ENCODE measurements around the gene MTO1. TPM values are rescaled to one million over a fixed set of nuclear protein-coding genes. Genes with fewer than 3 reads are reported as not detected.

Gene MTO1
- total RNA-seq, 1 donor from 2014 or later = 26.5 TPM

DNA sequence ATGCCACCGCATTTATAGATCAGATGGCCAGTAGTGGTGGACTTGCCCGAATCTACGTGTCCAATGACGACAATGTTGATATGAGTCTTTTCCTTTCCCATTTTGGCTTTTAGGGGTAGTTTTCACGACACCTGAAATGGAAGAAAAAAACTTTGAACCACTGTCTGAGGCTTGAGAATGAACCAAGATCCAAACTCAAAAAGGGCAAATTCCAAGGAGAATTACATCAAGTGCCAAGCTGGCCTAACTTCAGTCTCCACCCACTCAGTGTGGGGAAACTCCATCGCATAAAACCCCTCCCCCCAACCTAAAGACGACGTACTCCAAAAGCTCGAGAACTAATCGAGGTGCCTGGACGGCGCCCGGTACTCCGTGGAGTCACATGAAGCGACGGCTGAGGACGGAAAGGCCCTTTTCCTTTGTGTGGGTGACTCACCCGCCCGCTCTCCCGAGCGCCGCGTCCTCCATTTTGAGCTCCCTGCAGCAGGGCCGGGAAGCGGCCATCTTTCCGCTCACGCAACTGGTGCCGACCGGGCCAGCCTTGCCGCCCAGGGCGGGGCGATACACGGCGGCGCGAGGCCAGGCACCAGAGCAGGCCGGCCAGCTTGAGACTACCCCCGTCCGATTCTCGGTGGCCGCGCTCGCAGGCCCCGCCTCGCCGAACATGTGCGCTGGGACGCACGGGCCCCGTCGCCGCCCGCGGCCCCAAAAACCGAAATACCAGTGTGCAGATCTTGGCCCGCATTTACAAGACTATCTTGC is 58.6 kb downstream of the MTO1 start:
- Mint-ChIP-seq H3K27ac (ENCODE audit: unreplicated experiment) (peak overlapping the region; percentile 99), H3K4me1 (peaks cover 55% of the 10 kb centered on the region), H3K4me3 (peak overlapping the region; percentile 94), H3K27me3 (ENCODE audit: low read depth) (peaks cover 41% of the 10 kb centered on the region), H3K9me3 (no peaks in the 10 kb centered on the region), H3K36me3 (ENCODE audit: low read depth) (peaks cover 49% of the 10 kb centered on the region)
- DNase-seq (ENCODE audit: low read depth, low spot score) = peak; percentile 49
- TF ChIP-seq, protein P1, sequence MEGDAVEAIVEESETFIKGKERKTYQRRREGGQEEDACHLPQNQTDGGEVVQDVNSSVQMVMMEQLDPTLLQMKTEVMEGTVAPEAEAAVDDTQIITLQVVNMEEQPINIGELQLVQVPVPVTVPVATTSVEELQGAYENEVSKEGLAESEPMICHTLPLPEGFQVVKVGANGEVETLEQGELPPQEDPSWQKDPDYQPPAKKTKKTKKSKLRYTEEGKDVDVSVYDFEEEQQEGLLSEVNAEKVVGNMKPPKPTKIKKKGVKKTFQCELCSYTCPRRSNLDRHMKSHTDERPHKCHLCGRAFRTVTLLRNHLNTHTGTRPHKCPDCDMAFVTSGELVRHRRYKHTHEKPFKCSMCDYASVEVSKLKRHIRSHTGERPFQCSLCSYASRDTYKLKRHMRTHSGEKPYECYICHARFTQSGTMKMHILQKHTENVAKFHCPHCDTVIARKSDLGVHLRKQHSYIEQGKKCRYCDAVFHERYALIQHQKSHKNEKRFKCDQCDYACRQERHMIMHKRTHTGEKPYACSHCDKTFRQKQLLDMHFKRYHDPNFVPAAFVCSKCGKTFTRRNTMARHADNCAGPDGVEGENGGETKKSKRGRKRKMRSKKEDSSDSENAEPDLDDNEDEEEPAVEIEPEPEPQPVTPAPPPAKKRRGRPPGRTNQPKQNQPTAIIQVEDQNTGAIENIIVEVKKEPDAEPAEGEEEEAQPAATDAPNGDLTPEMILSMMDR (conservative IDR thresholded peaks at IDR 0.05) = no peak

DNA sequence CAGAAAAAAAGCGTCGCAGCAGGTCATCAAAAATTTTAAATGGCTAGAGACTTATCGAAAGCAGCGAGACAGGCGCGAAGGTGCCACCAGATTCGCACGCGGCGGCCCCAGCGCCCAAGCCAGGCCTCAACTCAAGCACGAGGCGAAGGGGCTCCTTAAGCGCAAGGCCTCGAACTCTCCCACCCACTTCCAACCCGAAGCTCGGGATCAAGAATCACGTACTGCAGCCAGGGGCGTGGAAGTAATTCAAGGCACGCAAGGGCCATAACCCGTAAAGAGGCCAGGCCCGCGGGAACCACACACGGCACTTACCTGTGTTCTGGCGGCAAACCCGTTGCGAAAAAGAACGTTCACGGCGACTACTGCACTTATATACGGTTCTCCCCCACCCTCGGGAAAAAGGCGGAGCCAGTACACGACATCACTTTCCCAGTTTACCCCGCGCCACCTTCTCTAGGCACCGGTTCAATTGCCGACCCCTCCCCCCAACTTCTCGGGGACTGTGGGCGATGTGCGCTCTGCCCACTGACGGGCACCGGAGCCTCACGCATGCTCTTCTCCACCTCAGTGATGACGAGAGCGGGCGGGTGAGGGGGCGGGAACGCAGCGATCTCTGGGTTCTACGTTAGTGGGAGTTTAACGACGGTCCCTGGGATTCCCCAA is 59.3 kb downstream of the MTO1 start, which contains the start of gene EEF1A1:
TSS of gene EEF1A1 (minus strand) at position 345 of the 663 bp plus-strand sequence. CDS start 1,006 bp downstream, outside the sequence.
- peak; percentile 98 for DNase-seq (ENCODE audit: low read depth, low spot score)
- no peaks in the 10 kb centered on the region for H3K9me3 Mint-ChIP-seq
- peak within 1 kb of the TSS; percentile 94 for H3K4me3 Mint-ChIP-seq
- peaks cover 48% of the 10 kb centered on the region for H3K4me1 Mint-ChIP-seq
- H3K36me3 Mint-ChIP-seq (ENCODE audit: low read depth) = peaks cover 43% of the 10 kb centered on the region
- H3K27ac Mint-ChIP-seq (ENCODE audit: unreplicated experiment) = peak within 1 kb of the TSS; percentile 99
- H3K27me3 Mint-ChIP-seq (ENCODE audit: low read depth) = peaks cover 38% of the 10 kb centered on the region
- TF ChIP-seq, protein P1 (conservative IDR thresholded peaks at IDR 0.05) = no peak

DNA sequence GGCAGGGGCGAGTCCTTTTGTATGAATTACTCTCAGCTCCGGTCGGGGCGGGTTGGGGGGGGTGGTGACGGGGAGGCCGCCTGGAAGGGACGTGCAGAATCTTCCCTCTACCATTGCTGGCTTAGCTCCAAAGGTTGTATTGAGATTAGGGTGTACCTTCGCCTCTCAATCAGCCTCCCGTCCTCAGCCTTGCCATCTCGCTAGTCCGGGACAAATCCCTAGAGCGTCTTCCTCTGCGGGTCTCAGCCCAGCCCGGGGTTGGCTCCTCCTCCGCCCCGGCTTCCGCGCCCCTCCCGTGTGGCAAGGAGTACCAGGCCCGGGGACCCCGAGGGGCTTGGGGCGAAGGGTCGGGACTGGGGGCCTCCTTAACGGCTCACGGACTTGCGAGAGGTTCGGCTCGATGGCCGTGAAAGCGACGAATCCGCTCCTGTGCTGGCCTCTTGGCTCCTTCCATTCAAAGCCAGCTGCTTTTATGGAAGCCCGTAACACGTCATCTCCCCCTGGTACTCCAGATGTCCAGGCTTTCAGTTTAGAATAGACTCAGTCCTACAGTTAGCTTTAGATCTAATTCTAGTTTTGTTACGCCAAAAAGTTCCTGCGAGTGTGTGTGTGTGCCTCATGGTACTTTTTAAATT is 59.9 kb downstream of the MTO1 start:
- Mint-ChIP-seq H3K4me1 (peaks cover 42% of the 10 kb centered on the region), H3K27me3 (ENCODE audit: low read depth) (peaks cover 32% of the 10 kb centered on the region), H3K9me3 (no peaks in the 10 kb centered on the region), H3K36me3 (ENCODE audit: low read depth) (peaks cover 39% of the 10 kb centered on the region), H3K4me3 (peak overlapping the region; percentile 94), H3K27ac (ENCODE audit: unreplicated experiment) (peak overlapping the region; percentile 99)
- TF ChIP-seq, protein P1 (conservative IDR thresholded peaks at IDR 0.05) = no peak
- peak; percentile 75 for DNase-seq (ENCODE audit: low read depth, low spot score)

DNA sequence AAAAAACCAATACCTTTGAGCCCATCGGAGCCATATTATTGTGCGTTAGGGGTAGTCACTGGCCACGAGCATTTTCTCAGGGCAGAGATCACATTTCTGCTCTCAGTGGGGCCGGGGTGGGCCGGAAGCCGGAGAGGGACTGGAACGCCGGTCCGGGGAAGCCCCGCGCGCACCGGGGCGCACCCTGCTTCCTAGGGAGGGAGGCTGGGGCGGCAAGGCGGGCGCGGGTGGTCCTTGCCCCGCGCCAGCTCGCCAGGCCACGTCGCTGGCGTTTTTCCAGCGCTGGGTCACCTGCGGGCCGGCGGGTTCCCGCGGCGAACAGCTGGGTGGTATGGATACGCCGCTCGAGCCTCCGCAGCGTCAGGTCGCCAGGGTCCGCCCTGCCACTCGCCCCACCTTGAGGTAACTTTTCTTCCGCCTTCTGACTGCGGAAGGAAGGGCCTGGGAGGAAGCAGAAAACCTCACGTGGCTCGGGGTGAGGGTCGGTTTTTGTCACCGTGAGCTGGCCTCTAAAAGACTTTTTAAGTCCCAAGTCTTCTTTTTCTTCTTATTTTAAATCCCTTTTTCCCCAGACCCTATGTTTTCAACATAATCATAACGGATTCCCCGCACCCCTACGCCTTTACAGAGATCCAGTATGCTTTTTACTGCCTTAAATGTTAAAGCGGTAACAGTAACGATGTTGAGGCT is 62.0 kb downstream of the MTO1 start:
- no peaks in the 10 kb centered on the region for H3K9me3 Mint-ChIP-seq
- H3K4me1 Mint-ChIP-seq = peaks cover 26% of the 10 kb centered on the region
- H3K36me3 Mint-ChIP-seq (ENCODE audit: low read depth) = peaks cover 25% of the 10 kb centered on the region
- no peak for DNase-seq (ENCODE audit: low read depth, low spot score)
- TF ChIP-seq, protein P1 (conservative IDR thresholded peaks at IDR 0.05) = no peak
- peak overlapping the region; percentile 68 for H3K4me3 Mint-ChIP-seq
- H3K27me3 Mint-ChIP-seq (ENCODE audit: low read depth) = peaks cover 20% of the 10 kb centered on the region
- H3K27ac Mint-ChIP-seq (ENCODE audit: unreplicated experiment) = peak overlapping the region; percentile 27

Measured in neural crest cell (in vitro differentiated cells).